ENCODE measurements around the gene MXI1. TPM values are rescaled to one million over a fixed set of nuclear protein-coding genes. Genes with fewer than 3 reads are reported as not detected.

MXI1 gene
- total and polyA plus RNA-seq, 2 experiments from 2014 or later, result 5.1 to 8.5 TPM

DNA sequence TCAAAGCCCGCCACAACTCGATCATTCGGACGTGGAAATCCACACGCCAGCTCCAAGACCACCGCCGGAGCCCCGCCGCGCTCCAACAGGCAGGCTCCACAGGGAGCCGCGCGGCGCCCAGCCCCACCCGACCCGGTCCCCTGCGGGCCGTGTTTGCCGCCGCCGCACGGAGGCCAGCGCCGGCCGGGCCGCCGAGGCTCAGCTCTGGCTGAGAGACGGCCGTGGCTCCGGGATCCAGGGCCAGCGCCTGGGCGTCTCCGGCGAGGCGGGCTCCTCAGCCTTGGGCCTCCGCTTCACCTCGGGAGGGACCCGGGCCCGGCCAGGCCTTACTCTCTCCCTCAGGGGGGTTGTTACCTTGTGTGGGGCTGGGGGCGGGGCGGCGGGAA is 97.0 kb downstream of the MXI1 start:
- H3K4me3 ChIP-seq, result peak overlapping the region; percentile 85
- H3F3A ChIP-seq (replicated peaks; ENCODE audit: low read depth), result no peaks in the 10 kb centered on the region
- no peak overlapping the region for H2AFZ ChIP-seq
- peak overlapping the region; percentile 84 for H3K4me2 ChIP-seq
- TF ChIP-seq EZH2phosphoT487 (IDR thresholded peaks at IDR 0.05; ENCODE audit: unreplicated experiment) (no peak), CREB1 (CRISPR knock-in tag; IDR thresholded peaks at IDR 0.05; ENCODE audit: low read depth) (no peak), POLR2AphosphoS5 (IDR thresholded peaks at IDR 0.05; ENCODE audit: low read depth) (no peak)
- TF ChIP-seq, protein P1, sequence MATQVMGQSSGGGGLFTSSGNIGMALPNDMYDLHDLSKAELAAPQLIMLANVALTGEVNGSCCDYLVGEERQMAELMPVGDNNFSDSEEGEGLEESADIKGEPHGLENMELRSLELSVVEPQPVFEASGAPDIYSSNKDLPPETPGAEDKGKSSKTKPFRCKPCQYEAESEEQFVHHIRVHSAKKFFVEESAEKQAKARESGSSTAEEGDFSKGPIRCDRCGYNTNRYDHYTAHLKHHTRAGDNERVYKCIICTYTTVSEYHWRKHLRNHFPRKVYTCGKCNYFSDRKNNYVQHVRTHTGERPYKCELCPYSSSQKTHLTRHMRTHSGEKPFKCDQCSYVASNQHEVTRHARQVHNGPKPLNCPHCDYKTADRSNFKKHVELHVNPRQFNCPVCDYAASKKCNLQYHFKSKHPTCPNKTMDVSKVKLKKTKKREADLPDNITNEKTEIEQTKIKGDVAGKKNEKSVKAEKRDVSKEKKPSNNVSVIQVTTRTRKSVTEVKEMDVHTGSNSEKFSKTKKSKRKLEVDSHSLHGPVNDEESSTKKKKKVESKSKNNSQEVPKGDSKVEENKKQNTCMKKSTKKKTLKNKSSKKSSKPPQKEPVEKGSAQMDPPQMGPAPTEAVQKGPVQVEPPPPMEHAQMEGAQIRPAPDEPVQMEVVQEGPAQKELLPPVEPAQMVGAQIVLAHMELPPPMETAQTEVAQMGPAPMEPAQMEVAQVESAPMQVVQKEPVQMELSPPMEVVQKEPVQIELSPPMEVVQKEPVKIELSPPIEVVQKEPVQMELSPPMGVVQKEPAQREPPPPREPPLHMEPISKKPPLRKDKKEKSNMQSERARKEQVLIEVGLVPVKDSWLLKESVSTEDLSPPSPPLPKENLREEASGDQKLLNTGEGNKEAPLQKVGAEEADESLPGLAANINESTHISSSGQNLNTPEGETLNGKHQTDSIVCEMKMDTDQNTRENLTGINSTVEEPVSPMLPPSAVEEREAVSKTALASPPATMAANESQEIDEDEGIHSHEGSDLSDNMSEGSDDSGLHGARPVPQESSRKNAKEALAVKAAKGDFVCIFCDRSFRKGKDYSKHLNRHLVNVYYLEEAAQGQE (IDR thresholded peaks at IDR 0.05; ENCODE audit: unreplicated experiment), result no peak
- TF ChIP-seq, protein P2, sequence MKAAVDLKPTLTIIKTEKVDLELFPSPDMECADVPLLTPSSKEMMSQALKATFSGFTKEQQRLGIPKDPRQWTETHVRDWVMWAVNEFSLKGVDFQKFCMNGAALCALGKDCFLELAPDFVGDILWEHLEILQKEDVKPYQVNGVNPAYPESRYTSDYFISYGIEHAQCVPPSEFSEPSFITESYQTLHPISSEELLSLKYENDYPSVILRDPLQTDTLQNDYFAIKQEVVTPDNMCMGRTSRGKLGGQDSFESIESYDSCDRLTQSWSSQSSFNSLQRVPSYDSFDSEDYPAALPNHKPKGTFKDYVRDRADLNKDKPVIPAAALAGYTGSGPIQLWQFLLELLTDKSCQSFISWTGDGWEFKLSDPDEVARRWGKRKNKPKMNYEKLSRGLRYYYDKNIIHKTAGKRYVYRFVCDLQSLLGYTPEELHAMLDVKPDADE (IDR thresholded peaks at IDR 0.05), result no peak
- TF ChIP-seq, protein P3, sequence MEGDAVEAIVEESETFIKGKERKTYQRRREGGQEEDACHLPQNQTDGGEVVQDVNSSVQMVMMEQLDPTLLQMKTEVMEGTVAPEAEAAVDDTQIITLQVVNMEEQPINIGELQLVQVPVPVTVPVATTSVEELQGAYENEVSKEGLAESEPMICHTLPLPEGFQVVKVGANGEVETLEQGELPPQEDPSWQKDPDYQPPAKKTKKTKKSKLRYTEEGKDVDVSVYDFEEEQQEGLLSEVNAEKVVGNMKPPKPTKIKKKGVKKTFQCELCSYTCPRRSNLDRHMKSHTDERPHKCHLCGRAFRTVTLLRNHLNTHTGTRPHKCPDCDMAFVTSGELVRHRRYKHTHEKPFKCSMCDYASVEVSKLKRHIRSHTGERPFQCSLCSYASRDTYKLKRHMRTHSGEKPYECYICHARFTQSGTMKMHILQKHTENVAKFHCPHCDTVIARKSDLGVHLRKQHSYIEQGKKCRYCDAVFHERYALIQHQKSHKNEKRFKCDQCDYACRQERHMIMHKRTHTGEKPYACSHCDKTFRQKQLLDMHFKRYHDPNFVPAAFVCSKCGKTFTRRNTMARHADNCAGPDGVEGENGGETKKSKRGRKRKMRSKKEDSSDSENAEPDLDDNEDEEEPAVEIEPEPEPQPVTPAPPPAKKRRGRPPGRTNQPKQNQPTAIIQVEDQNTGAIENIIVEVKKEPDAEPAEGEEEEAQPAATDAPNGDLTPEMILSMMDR (conservative IDR thresholded peaks at IDR 0.05; ENCODE audit: low read depth in 2 of 2), result no peak
- Mint-ChIP-seq H3K9me3 (no peaks in the 10 kb centered on the region), H3K27ac (peak overlapping the region; percentile 99), H3K27me3 (ENCODE audit: insufficient read depth, low read depth, poor library complexity) (peaks cover 8% of the 10 kb centered on the region), H3K4me3 (peak overlapping the region; percentile 95), H3K4me1 (peaks cover 19% of the 10 kb centered on the region), H3K36me3 (ENCODE audit: low read depth) (peaks cover 40% of the 10 kb centered on the region)
- peaks cover 50% of the 10 kb centered on the region for H3K79me2 ChIP-seq (replicated peaks; ENCODE audit: insufficient read depth)
- ATAC-seq (peak; percentile 66), DNase-seq (ENCODE audit: low spot score) (no peak)
- H3K27me3 ChIP-seq (ENCODE audit: insufficient read depth), result no peaks in the 10 kb centered on the region
- peaks cover 17% of the 10 kb centered on the region; the same call in 1 of the 2 replicates for H4K20me1 ChIP-seq (replicated peaks; ENCODE audit: insufficient read depth)
- peak overlapping the region; percentile 50 for H3K27ac ChIP-seq (ENCODE audit: low read depth)
- no peaks in the 10 kb centered on the region for H3K9me2 ChIP-seq (ENCODE audit: insufficient read depth)
- no peaks in the 10 kb centered on the region; the same call in 1 of the 2 replicates for H3K4me1 ChIP-seq (ENCODE audit: insufficient read depth)
- H3K36me3 ChIP-seq (ENCODE audit: insufficient read depth), result peaks cover 37% of the 10 kb centered on the region

DNA sequence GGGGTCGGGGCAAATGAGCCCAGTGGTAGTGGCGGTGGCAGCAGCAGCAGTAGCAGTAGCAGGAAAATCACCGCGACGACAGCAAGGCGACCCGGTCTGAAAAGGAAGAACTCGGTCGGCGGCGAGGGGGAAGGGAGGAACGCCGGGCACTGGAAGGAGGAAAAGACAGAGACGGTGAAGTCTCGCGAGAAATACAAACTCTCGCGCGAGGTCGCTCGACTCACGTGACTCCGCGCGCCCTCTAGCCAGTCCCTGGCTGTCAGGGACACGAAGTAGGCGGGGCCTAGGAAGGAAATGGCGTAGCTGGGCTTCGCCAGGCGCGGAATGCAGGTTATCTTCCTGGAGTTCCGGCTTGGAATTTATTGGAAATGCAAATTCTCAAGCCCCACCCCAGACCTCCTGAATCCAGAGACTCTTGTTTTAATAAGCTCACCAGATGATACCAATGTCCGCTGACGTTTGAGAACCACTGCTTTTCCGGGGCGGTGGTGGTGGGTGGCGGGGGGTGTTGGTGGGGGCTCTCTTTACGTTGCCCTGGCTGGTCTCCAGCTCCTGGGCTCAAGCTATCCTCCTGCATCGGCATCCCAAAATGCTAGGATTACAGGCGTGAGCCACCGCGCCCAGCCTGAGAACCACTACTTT is 97.5 kb downstream of the MXI1 start, which contains the start of gene SMNDC1:
TSS of gene SMNDC1 (minus strand) at position 141 of the 642 bp plus-strand sequence. CDS start 1,333 bp downstream, outside the sequence.
- H2AFZ ChIP-seq, result no peak within 1 kb of the TSS
- Mint-ChIP-seq H3K27ac (peak within 1 kb of the TSS; percentile 99), H3K27me3 (ENCODE audit: insufficient read depth, low read depth, poor library complexity) (peaks cover 8% of the 10 kb centered on the region), H3K9me3 (no peaks in the 10 kb centered on the region), H3K36me3 (ENCODE audit: low read depth) (peaks cover 38% of the 10 kb centered on the region), H3K4me1 (peaks cover 19% of the 10 kb centered on the region), H3K4me3 (peak within 1 kb of the TSS; percentile 95)
- H3K4me2 ChIP-seq, result peak within 1 kb of the TSS; percentile 84
- H3K9me2 ChIP-seq (ENCODE audit: insufficient read depth), result no peaks in the 10 kb centered on the region
- no peaks in the 10 kb centered on the region for H3F3A ChIP-seq (replicated peaks; ENCODE audit: low read depth)
- H3K4me1 ChIP-seq (ENCODE audit: insufficient read depth), result no peaks in the 10 kb centered on the region; the same call in 1 of the 2 replicates
- H3K36me3 ChIP-seq (ENCODE audit: insufficient read depth), result peaks cover 32% of the 10 kb centered on the region; the same call in 1 of the 2 replicates
- peaks cover 45% of the 10 kb centered on the region for H3K79me2 ChIP-seq (replicated peaks; ENCODE audit: insufficient read depth)
- DNase-seq (ENCODE audit: low spot score), result peak; percentile 100
- H3K4me3 ChIP-seq, result peak within 1 kb of the TSS; percentile 85
- no peaks in the 10 kb centered on the region for H3K27me3 ChIP-seq (ENCODE audit: insufficient read depth)
- ATAC-seq, result peak; percentile 91
- H3K27ac ChIP-seq (ENCODE audit: low read depth), result peak within 1 kb of the TSS; percentile 97
- H4K20me1 ChIP-seq (replicated peaks; ENCODE audit: insufficient read depth), result peaks cover 12% of the 10 kb centered on the region; the same call in 1 of the 2 replicates
- no peak for TF ChIP-seq ZNF331 (CRISPR knock-in tag; IDR thresholded peaks at IDR 0.05; ENCODE audit: low read depth)
- TF ChIP-seq JUNB (IDR thresholded peaks at IDR 0.05; ENCODE audit: unreplicated experiment), result no peak
- no peak for TF ChIP-seq EZH2 (IDR thresholded peaks at IDR 0.05; ENCODE audit: low read depth, unreplicated experiment)
- no peak for TF ChIP-seq EZH2phosphoT487 (IDR thresholded peaks at IDR 0.05; ENCODE audit: unreplicated experiment)
- no peak for TF ChIP-seq NANOG (IDR thresholded peaks at IDR 0.05; ENCODE audit: borderline replicate concordance)

All from GM23338 (cell line).